Measurements from ENCODE around the gene JADE1. TPM values are rescaled to one million over a fixed set of nuclear protein-coding genes. Genes with fewer than 3 reads are reported as not detected.
A peak's percentile ranks its signal among the peaks of the same experiment; 100 is the strongest.

JADE1 gene
- total and polyA plus RNA-seq, 9 of the 15 experiments (the other 6 are each of a cell fraction or from before 2014, with no cell fraction given), result 8.3 to 37.9 (median 24.4) TPM

DNA sequence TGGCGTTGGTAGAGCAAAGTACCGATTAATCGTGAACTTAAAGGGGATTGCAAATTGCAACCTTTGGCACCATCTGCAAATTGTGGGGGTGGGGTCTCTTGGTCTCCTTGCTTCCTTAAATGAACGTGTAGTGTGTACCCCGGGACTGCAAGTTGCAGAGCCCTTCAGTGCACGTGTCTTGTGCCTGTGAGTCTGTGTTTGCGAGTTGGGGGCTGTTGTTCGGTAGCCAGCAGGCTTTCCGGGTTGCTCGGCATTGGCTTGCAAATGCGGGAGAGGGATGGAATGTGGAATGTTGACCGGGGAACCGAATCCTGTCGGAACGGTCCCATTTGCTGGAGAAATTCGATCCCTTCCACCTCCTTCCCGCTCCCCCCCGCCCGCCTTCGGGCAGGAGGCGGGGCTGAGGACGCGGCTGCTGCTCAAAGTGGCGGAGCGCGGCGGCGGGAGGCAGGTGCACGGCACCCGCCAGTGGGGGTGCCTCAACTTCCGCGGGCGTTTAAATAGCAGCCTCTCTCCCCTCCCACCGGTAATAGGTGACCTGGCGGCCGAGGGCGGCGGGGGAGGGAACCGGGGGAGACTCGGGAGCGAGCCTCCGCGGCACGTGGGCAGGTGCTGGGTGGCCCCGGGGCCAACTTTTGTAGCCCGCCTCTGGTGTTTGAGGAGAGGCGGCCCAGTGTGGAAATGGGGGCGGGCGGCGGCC is 1.5 kb downstream of the JADE1 start:
- Histone ChIP-seq H3K9me1 (ENCODE audit: control insufficient read depth, insufficient read depth, low read length) (no peaks in the 10 kb centered on the region), H3K79me2 (ENCODE audit: control insufficient read depth, insufficient read depth, low read length) (peaks cover 55% of the 10 kb centered on the region), H3K4me3 (peak overlapping the region; percentile 93), H2AFZ (ENCODE audit: low read depth, low read length) (peak overlapping the region; percentile 94), H4K20me1 (replicated peaks; ENCODE audit: control insufficient read depth, insufficient read depth, low read length) (no peaks in the 10 kb centered on the region; the same call in 1 of the 2 replicates), H3K9me3 (replicated peaks; ENCODE audit: control insufficient read depth, insufficient read depth, low read depth, low read length) (no peaks in the 10 kb centered on the region), H3K27ac (ENCODE audit: extremely low read depth, low read depth, low read length) (peak overlapping the region; percentile 99), H3K9ac (ENCODE audit: insufficient read depth in 1 of 2, low read depth in 2 of 2, low read length in 2 of 2) (peak overlapping the region; percentile 98 to 99), H3K4me1 (replicated peaks in 1 of 2; ENCODE audit: control insufficient read depth in 2 of 2, insufficient read depth in 2 of 2, low read length in 2 of 2) (peaks cover 13 to 21% of the 10 kb centered on the region in 2 experiments; a peak in 4 of 5 replicates), H3K27me3 (ENCODE audit: control insufficient read depth in 2 of 2, insufficient read depth in 2 of 2, low read length in 2 of 2) (no peaks in the 10 kb centered on the region), H3K4me2 (ENCODE audit: insufficient read depth, low read length) (peak overlapping the region; percentile 98), H3K36me3 (ENCODE audit: control insufficient read depth, insufficient read depth, low read length) (peaks cover 4% of the 10 kb centered on the region; the same call in 1 of the 3 replicates)
- no TSS peak for BruUV-seq (replicated peaks)
- FAIRE-seq (peak; percentile 26), ATAC-seq (peak; percentile 64), DNase-seq (ENCODE audit: extremely low read depth in 1 of 4, low spot score in 3 of 4) (peak; percentile 73 to 90 (median 78))
- POLR2A ChIA-PET, result interaction anchor here (0.6 to 3.9 kb wide), 12 partner anchors 8 to 520 kb away, joined by 3 to 21 read pairs (median 4); no protein-coding TSS in a partner anchor
- CTCF ChIA-PET (ENCODE audit: low intra/inter-chr PET ratio), result interaction anchor here (1.3 kb wide), 1 partner anchor 383 kb away, joined by 6 read pairs; no protein-coding TSS in a partner anchor
- intact Hi-C loops (cut with micrococcal nuclease), result loop anchor here (5.0 kb wide), 3 partner anchors 51 to 524 kb away; partner anchors contain the start of genes C4orf33 and PGRMC2
- 0% methylated on average over 32 of the region's 50 CpGs for WGBS (ENCODE audit: insufficient coverage, low coverage, missing lambda C conversion rate)
- in situ Hi-C loops (cut with MboI), result no loop called here
- TF ChIP-seq RCOR1 (IDR thresholded peaks at IDR 0.05; ENCODE audit: borderline replicate concordance in 1 of 2, low read depth in 2 of 2, low read length in 2 of 2), result peak in 1 of 2 experiments; percentile 29; a peak in 2 of 4 replicates
- TF ChIP-seq ZBTB7A (IDR thresholded peaks at IDR 0.05; ENCODE audit: borderline replicate concordance, control insufficient read depth, low read depth, low read length), result peak; percentile 76; the same call in 1 of the 2 replicates
- no peak for TF ChIP-seq NCOA6 (IDR thresholded peaks at IDR 0.05)
- TF ChIP-seq WHSC1 (IDR thresholded peaks at IDR 0.05; ENCODE audit: low read length), result no peak
- TF ChIP-seq, protein P1, sequence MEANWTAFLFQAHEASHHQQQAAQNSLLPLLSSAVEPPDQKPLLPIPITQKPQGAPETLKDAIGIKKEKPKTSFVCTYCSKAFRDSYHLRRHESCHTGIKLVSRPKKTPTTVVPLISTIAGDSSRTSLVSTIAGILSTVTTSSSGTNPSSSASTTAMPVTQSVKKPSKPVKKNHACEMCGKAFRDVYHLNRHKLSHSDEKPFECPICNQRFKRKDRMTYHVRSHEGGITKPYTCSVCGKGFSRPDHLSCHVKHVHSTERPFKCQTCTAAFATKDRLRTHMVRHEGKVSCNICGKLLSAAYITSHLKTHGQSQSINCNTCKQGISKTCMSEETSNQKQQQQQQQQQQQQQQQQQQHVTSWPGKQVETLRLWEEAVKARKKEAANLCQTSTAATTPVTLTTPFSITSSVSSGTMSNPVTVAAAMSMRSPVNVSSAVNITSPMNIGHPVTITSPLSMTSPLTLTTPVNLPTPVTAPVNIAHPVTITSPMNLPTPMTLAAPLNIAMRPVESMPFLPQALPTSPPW (CRISPR knock-in tag; IDR thresholded peaks at IDR 0.05), result peak; percentile 89
- TF ChIP-seq, protein P2, sequence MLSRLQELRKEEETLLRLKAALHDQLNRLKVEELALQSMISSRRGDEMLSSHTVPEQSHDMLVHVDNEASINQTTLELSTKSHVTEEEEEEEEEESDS (CRISPR knock-in tag; IDR thresholded peaks at IDR 0.05), result no peak
- no peak for TF ChIP-seq ZNF174 (CRISPR knock-in tag; IDR thresholded peaks at IDR 0.05)
- no peak for TF ChIP-seq MAFF (IDR thresholded peaks at IDR 0.05; ENCODE audit: low read length)
- peak; percentile 57 for TF ChIP-seq KDM5B (IDR thresholded peaks at IDR 0.05; ENCODE audit: insufficient replicate concordance, low read depth, low read length)
- TF ChIP-seq, protein P3, sequence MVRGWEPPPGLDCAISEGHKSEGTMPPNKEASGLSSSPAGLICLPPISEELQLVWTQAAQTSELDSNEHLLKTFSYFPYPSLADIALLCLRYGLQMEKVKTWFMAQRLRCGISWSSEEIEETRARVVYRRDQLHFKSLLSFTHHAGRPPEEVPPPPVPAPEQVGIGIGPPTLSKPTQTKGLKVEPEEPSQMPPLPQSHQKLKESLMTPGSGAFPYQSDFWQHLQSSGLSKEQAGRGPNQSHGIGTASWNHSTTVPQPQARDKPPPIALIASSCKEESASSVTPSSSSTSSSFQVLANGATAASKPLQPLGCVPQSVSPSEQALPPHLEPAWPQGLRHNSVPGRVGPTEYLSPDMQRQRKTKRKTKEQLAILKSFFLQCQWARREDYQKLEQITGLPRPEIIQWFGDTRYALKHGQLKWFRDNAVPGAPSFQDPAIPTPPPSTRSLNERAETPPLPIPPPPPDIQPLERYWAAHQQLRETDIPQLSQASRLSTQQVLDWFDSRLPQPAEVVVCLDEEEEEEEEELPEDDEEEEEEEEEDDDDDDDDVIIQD (CRISPR knock-in tag; IDR thresholded peaks at IDR 0.05), result no peak
- TF ChIP-seq ETV1 (tag; conservative IDR thresholded peaks at IDR 0.05; ENCODE audit: low read depth), result peak; percentile 35
- peak; percentile 64 for TF ChIP-seq HMGN3 (IDR thresholded peaks at IDR 0.05; ENCODE audit: borderline replicate concordance, extremely low read depth, insufficient read length, low read depth, low read length)
- TF ChIP-seq, protein P4, sequence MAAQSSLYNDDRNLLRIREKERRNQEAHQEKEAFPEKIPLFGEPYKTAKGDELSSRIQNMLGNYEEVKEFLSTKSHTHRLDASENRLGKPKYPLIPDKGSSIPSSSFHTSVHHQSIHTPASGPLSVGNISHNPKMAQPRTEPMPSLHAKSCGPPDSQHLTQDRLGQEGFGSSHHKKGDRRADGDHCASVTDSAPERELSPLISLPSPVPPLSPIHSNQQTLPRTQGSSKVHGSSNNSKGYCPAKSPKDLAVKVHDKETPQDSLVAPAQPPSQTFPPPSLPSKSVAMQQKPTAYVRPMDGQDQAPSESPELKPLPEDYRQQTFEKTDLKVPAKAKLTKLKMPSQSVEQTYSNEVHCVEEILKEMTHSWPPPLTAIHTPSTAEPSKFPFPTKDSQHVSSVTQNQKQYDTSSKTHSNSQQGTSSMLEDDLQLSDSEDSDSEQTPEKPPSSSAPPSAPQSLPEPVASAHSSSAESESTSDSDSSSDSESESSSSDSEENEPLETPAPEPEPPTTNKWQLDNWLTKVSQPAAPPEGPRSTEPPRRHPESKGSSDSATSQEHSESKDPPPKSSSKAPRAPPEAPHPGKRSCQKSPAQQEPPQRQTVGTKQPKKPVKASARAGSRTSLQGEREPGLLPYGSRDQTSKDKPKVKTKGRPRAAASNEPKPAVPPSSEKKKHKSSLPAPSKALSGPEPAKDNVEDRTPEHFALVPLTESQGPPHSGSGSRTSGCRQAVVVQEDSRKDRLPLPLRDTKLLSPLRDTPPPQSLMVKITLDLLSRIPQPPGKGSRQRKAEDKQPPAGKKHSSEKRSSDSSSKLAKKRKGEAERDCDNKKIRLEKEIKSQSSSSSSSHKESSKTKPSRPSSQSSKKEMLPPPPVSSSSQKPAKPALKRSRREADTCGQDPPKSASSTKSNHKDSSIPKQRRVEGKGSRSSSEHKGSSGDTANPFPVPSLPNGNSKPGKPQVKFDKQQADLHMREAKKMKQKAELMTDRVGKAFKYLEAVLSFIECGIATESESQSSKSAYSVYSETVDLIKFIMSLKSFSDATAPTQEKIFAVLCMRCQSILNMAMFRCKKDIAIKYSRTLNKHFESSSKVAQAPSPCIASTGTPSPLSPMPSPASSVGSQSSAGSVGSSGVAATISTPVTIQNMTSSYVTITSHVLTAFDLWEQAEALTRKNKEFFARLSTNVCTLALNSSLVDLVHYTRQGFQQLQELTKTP (IDR thresholded peaks at IDR 0.05; ENCODE audit: low read depth in 1 of 2, partially characterized antibody in 2 of 2), result peak in 1 of 2 experiments; percentile 43

Data from K562 (cell line).